Omental fat pad (tissue), 4 donors: Measurements from ENCODE around the gene FCRL3. TPM values are rescaled to one million over a fixed set of nuclear protein-coding genes. Genes with fewer than 3 reads are reported as not detected.

Source experiments
- ATAC-seq: fragments of 150-250 bp; one replicate; pipeline ENCODE4 v1.9.1; 2016; ENCODE audit warnings: mild to moderate bottlenecking, moderate library complexity; ENCODE audit not compliant: low FRiP score
- DNase-seq: peaks from one replicate; pipeline ENCODE4 v3.0.0-alpha.2; 2019; ENCODE audit warnings: low spot score
- total RNA-seq, 4 donors: library from RNA; depleted of rRNA; stranded (reverse); fragments of >200 nt; gene quantifications; one replicate each; pipeline ENCODE4 v1.1.0, GENCODE V29; 2016
- TF ChIP-seq, protein P1 (sequence below), 3 donors: fragments of 450-650 bp; IDR thresholded peaks; one replicate each; pipeline ENCODE4 v1.5.1; 2016 to 2017; ENCODE audit warnings: antibody characterized with exemption in 3 of 3, mild to moderate bottlenecking in 3 of 3, moderate library complexity in 2 of 3

The FCRL3 gene
- total RNA-seq, 4 donors from 2014 or later = 0.19 to 1.2 (median 0.28) TPM; not detected in 1

GRCh38 chr1:157702308-157702825 is 1.8 kb upstream of the FCRL3 start:
- DNase-seq (no peak), ATAC-seq (no peak)
- TF ChIP-seq, protein P1, sequence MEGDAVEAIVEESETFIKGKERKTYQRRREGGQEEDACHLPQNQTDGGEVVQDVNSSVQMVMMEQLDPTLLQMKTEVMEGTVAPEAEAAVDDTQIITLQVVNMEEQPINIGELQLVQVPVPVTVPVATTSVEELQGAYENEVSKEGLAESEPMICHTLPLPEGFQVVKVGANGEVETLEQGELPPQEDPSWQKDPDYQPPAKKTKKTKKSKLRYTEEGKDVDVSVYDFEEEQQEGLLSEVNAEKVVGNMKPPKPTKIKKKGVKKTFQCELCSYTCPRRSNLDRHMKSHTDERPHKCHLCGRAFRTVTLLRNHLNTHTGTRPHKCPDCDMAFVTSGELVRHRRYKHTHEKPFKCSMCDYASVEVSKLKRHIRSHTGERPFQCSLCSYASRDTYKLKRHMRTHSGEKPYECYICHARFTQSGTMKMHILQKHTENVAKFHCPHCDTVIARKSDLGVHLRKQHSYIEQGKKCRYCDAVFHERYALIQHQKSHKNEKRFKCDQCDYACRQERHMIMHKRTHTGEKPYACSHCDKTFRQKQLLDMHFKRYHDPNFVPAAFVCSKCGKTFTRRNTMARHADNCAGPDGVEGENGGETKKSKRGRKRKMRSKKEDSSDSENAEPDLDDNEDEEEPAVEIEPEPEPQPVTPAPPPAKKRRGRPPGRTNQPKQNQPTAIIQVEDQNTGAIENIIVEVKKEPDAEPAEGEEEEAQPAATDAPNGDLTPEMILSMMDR (IDR thresholded peaks at IDR 0.05) = no peak

DNA sequence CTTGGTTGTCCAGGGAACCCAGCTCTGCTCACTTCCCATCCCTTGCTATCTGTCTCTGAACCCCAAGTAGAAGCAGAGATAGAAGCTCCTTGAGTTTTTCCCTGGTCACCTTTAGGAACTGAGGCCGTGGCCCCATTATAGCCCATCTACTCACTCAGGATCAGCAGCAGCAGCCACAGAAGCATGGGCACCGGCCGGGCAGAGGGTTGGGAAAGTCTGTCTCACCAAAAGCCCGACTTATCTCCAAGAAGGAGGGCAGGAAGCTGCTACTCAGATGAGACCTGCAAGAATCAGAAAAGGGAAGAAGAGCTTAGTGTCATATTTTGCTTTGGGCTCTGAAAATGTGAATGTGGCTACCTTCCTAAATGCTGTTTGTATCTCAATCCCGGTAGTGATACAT is 264 bp downstream of the FCRL3 start:
- TF ChIP-seq, protein P1 (IDR thresholded peaks at IDR 0.05) = no peak
- DNase-seq = no peak
- no peak for ATAC-seq

GRCh38 chr1:157697781-157698569 is 2.6 kb downstream of the FCRL3 start:
- DNase-seq (no peak), ATAC-seq (no peak)
- TF ChIP-seq, protein P1 (IDR thresholded peaks at IDR 0.05) = no peak

GRCh38 chr1:157696966-157697628 is 3.5 kb downstream of the FCRL3 start:
- TF ChIP-seq, protein P1 (IDR thresholded peaks at IDR 0.05) = no peak
- DNase-seq (no peak), ATAC-seq (no peak)

DNA sequence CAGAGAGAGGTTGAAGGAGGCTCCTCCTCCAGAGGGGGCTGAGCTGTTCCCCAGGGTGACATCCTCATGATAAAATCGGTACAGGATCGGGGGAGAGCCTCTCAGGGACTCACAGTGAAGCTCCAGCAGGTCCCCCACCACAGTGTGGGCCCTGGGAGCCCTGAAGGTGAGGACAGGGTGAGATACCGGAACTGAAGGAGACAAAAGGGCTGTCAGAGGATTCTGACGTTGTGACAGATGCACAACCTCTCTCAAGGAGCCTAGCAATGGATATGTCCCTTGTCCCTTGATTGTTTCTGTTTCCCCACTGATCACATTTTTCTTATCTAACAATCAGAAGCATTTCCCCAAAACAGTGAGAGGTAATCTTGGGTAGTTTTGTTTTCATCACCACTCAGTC is 5.2 kb downstream of the FCRL3 start:
- DNase-seq (no peak), ATAC-seq (no peak)
- TF ChIP-seq, protein P1 (IDR thresholded peaks at IDR 0.05) = no peak

DNA sequence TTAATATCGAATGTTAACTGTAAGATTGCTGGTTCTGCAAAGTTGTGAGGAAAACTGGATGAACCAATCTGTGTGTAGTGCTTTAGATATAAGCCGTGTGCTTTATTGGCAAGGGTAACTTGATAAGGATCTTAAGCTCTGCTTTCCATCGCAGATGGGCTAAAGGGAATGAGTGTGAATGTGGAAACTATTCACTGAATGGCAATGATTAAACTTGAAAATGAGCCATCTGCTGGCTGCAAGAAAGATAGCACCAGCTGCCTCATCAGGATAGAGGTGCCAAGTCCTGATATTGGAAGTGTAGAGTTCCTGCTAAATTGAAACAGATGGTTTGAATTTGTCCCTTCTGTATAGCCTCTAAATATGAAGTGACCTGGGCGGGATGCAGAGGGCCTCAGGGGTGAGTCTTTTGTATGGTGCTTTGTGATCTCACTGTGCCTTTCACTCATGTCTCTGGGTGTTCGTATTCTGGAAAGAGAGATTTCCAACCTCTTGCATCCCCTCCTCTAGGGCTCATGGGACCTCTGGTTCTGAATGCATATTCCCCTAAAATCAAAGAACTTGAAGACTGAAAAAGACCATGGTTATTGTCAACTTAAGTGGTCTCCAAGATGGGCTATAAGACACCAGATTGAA is 9.2 kb downstream of the FCRL3 start:
- TF ChIP-seq, protein P1 (IDR thresholded peaks at IDR 0.05) = no peak
- DNase-seq (no peak), ATAC-seq (no peak)
